ENCODE measurements around the gene LGR5.
A peak's percentile ranks its signal among the peaks of the same experiment; 100 is the strongest.

Gene LGR5

GRCh38 chr12:71439613-71440344 is at the start of gene LGR5:
Gene LGR5, plus strand, starts transcription at chr12:71439798. Its CDS starts 283 bp downstream, at chr12:71440081.
- no peak for DNase-seq (ENCODE audit: low read depth)

- DNase-seq (ENCODE audit: low read depth), result peak; percentile 73
Measured at GRCh38 chr12:71392521-71393145, 47.0 kb upstream of the LGR5 start.

- no peak for DNase-seq (ENCODE audit: low read depth)
Measured at GRCh38 chr12:71393625-71394024, 46.0 kb upstream of the LGR5 start.

GRCh38 chr12:71397433-71397954 is 42.1 kb upstream of the LGR5 start:
- no peak for DNase-seq (ENCODE audit: low read depth)

GRCh38 chr12:71399197-71399596 is 40.4 kb upstream of the LGR5 start:
- no peak for DNase-seq (ENCODE audit: low read depth)

- DNase-seq (ENCODE audit: low read depth), result no peak
Measured at GRCh38 chr12:71400481-71400880, 39.1 kb upstream of the LGR5 start.

- no peak for DNase-seq (ENCODE audit: low read depth)
Measured at GRCh38 chr12:71405884-71406283, 33.7 kb upstream of the LGR5 start.

- DNase-seq (ENCODE audit: low read depth), result no peak
Measured at GRCh38 chr12:71407732-71408131, 31.9 kb upstream of the LGR5 start.

GRCh38 chr12:71410844-71411243 is 28.8 kb upstream of the LGR5 start:
- DNase-seq (ENCODE audit: low read depth), result no peak

GRCh38 chr12:71411635-71412034 is 28.0 kb upstream of the LGR5 start:
- DNase-seq (ENCODE audit: low read depth), result no peak

- DNase-seq (ENCODE audit: low read depth), result peak; percentile 38
Measured at GRCh38 chr12:71415336-71416231, 24.0 kb upstream of the LGR5 start.

- DNase-seq (ENCODE audit: low read depth), result no peak
Measured at GRCh38 chr12:71417181-71417580, 22.4 kb upstream of the LGR5 start.

- DNase-seq (ENCODE audit: low read depth), result no peak
Measured at GRCh38 chr12:71420775-71421406, 18.7 kb upstream of the LGR5 start.

GRCh38 chr12:71425568-71426299 is 13.9 kb upstream of the LGR5 start:
- no peak for DNase-seq (ENCODE audit: low read depth)

GRCh38 chr12:71426300-71427047 is 13.1 kb upstream of the LGR5 start:
- no peak for DNase-seq (ENCODE audit: low read depth)

- DNase-seq (ENCODE audit: low read depth), result no peak
Measured at GRCh38 chr12:71430756-71431155, 8.8 kb upstream of the LGR5 start.

GRCh38 chr12:71431991-71432390 is 7.6 kb upstream of the LGR5 start:
- DNase-seq (ENCODE audit: low read depth), result no peak

GRCh38 chr12:71432936-71433335 is 6.7 kb upstream of the LGR5 start:
- no peak for DNase-seq (ENCODE audit: low read depth)

GRCh38 chr12:71436696-71437095 is 2.9 kb upstream of the LGR5 start:
- no peak for DNase-seq (ENCODE audit: low read depth)

- DNase-seq (ENCODE audit: low read depth), result no peak
Measured at GRCh38 chr12:71438670-71439361, 782 bp upstream of the LGR5 start.

All from fibroblast of the conjunctiva (primary cell).